Panc1 (cell line): ENCODE results near the gene SLC30A4. TPM values are rescaled to one million over a fixed set of nuclear protein-coding genes. Genes with fewer than 3 reads are reported as not detected.
A peak's percentile ranks its signal among the peaks of the same experiment; 100 is the strongest.

ENCODE experiments used
- ATAC-seq: fragments of 200-7000 bp; cut with Tn5 transposase; 2 replicates; pipeline ENCODE4 v1.9.1; 2020; ENCODE audit warnings: mild to moderate bottlenecking, moderate library complexity
- BruUV-seq: library from RNA; stranded (reverse); fragments of 400-500 nt; replicated peaks from 2 replicates; lab custom pipeline; 2021; lab: Mats Ljungman, UMichigan
- CTCF ChIA-PET: fragments of 300-600 bp; sonication (Branson Sonifier 250); formaldehyde crosslinking; loops from one replicate; lab custom pipeline; 2022; ENCODE audit warnings: antibody characterized with exemption; lab: Charles Lee
- POLR2A ChIA-PET: fragments of 300-600 bp; sonication (Branson Sonifier 250); formaldehyde crosslinking; loops from one replicate; lab custom pipeline; 2022; ENCODE audit warnings: antibody characterized with exemption; lab: Charles Lee
- DNase-seq: peaks from one replicate; pipeline ENCODE4 v3.0.0-alpha.2; 2010; ENCODE audit warnings: low read depth, low spot score
- H3K27ac ChIP-seq: 2 replicates; pipeline ENCODE4 v1.5.1; 2011; ENCODE audit warnings: mild to moderate bottlenecking, low read length, inconsistent platforms
- H3K27me3 ChIP-seq: fragments of 200-500 bp; sonication (Bioruptor generic); 2 replicates; pipeline ENCODE4 v1.6.0; 2014; ENCODE audit warnings: low read length, inconsistent platforms; ENCODE audit not compliant: control insufficient read depth, insufficient read depth
- H3K36me3 ChIP-seq: fragments of 200-500 bp; sonication (Bioruptor generic); 2 replicates; pipeline ENCODE4 v1.5.1; 2014; ENCODE audit warnings: inconsistent platforms, mild to moderate bottlenecking, low read length, moderate library complexity; ENCODE audit not compliant: control insufficient read depth, insufficient read depth
- H3K4me1 ChIP-seq: 2 replicates; pipeline ENCODE4 v1.5.1; 2011; ENCODE audit warnings: inconsistent platforms, mild to moderate bottlenecking, low read length, moderate library complexity; ENCODE audit not compliant: control insufficient read depth, insufficient read depth
- H3K4me3 ChIP-seq, 2 experiments: 2 replicates each; pipeline ENCODE4 v1.5.1; 2011 to 2012; ENCODE audit warnings: low read depth in 2 of 2, low read length in 2 of 2, mild to moderate bottlenecking in 2 of 2, inconsistent platforms in 1 of 2, moderate library complexity in 1 of 2
- H3K9me3 ChIP-seq: fragments of 200-500 bp; sonication (Bioruptor generic); 2 replicates; pipeline ENCODE4 v1.5.1; 2014; ENCODE audit warnings: low read depth, mild to moderate bottlenecking, inconsistent platforms, low read length, moderate library complexity; ENCODE audit not compliant: control insufficient read depth, insufficient read depth
- TCF7L2 ChIP-seq: IDR thresholded peaks from 2 replicates; pipeline ENCODE4 v1.6.1; 2011; ENCODE audit warnings: mild to moderate bottlenecking, low read depth, low read length, inconsistent platforms
- in situ Hi-C: cut with HindIII; loops from 2 replicates; pipeline ENCODE4 v1.10.0; 2016; ENCODE audit warnings: low sequenced_read_pairs, low pct_unique_long_range_greater_than_20kb
- intact Hi-C: fragments of 100-400 bp; cut with micrococcal nuclease; formaldehyde crosslinking; loops from one replicate; pipeline ENCODE4 v1.10.0; 2022; ENCODE audit not compliant: unreplicated experiment
- total RNA-seq: library from RNA; stranded (reverse); gene quantifications from one replicate; pipeline ENCODE4 v1.2.1, GENCODE V29; 2021; ENCODE audit not compliant: unreplicated experiment
- TF ChIP-seq, protein P1 (sequence below): fragments of 450-650 bp; IDR thresholded peaks from 2 replicates; pipeline ENCODE4 v1.5.1; 2017; ENCODE audit warnings: mild to moderate bottlenecking
- TF ChIP-seq, protein P2 (sequence below), 2 experiments: IDR thresholded peaks; 2 replicates each; pipeline ENCODE4 v1.6.1; 2011 to 2012; ENCODE audit warnings: low read depth in 2 of 2, control low read depth in 1 of 2, low read length in 1 of 2, mild to moderate bottlenecking in 1 of 2, moderate library complexity in 1 of 2; ENCODE audit not compliant: insufficient read depth in 1 of 2

Gene SLC30A4
- total RNA-seq, 1 experiment from 2014 or later: 9.3 TPM

DNA sequence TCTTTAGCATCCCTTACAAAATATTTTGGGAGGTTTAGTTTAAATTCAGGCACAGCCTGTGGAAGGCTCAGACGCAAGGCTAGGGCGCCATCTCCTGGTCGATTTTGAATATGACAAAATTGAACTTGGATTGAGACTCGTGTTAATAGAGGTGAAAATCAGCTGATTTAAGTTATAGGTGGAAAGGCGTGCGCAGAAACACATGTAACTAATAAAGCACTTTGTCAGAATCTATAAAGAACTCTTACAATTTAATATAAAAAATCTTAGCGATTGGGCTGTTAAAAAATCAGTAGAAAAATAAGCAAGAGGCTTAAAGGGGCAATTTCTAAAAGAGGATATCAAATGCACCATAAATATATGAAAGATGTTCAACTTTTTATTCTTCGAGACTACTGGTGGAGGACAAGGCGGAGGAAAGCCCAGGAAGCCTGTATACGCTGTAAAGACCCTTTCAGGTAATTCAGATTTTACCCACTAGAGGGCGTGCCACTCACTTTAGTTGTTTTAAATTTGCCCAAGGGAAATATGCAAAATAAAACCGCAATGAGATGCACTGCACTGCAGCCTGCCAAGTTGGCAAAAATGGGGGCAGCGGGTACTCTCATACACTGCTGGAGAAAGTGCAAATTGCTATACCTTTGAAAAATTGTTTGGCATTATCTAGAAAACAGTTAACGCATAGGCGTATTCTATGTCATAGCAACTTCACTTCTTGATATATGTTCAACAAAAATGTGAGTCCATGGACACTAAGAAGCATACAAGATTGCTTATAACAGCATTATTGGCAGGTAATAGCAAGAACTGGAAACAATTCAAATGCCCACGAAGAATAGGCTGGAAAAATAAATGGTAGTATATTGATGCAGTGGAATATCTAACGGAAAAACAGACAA lies 64.7 kb downstream of the SLC30A4 start:
- intact Hi-C loops (loop anchor here (1.0 to 5.0 kb wide), 3 partner anchors 28 to 156 kb away; no protein-coding TSS in a partner anchor), in situ Hi-C loops (no loop called here)
- ChIA-PET POLR2A (interaction anchor here (0.8 kb wide), 1 partner anchor 29 kb away, joined by 5 read pairs; no protein-coding TSS in a partner anchor), CTCF (interaction anchor here (0.5 to 2.6 kb wide), 10 partner anchors 19 to 258 kb away, joined by 3 to 43 read pairs (median 3); no protein-coding TSS in a partner anchor)
- Histone ChIP-seq H3K27ac (peak overlapping the region; percentile 89), H3K4me3 (peak overlapping the region; percentile 45 to 57), H3K27me3 (no peaks in the 10 kb centered on the region), H3K4me1 (peaks cover 44% of the 10 kb centered on the region), H3K9me3 (no peaks in the 10 kb centered on the region), H3K36me3 (no peaks in the 10 kb centered on the region)
- TF ChIP-seq, protein P1, sequence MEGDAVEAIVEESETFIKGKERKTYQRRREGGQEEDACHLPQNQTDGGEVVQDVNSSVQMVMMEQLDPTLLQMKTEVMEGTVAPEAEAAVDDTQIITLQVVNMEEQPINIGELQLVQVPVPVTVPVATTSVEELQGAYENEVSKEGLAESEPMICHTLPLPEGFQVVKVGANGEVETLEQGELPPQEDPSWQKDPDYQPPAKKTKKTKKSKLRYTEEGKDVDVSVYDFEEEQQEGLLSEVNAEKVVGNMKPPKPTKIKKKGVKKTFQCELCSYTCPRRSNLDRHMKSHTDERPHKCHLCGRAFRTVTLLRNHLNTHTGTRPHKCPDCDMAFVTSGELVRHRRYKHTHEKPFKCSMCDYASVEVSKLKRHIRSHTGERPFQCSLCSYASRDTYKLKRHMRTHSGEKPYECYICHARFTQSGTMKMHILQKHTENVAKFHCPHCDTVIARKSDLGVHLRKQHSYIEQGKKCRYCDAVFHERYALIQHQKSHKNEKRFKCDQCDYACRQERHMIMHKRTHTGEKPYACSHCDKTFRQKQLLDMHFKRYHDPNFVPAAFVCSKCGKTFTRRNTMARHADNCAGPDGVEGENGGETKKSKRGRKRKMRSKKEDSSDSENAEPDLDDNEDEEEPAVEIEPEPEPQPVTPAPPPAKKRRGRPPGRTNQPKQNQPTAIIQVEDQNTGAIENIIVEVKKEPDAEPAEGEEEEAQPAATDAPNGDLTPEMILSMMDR: peak; percentile 82
- TF ChIP-seq TCF7L2: no peak
- ATAC-seq (peak; percentile 60), DNase-seq (peak; percentile 87)
- no TSS peak for BruUV-seq

GRCh38 chr15:45457220-45457619 lies 65.3 kb downstream of the SLC30A4 start:
- Histone ChIP-seq H3K36me3 (no peaks in the 10 kb centered on the region), H3K9me3 (no peaks in the 10 kb centered on the region), H3K4me3 (peak overlapping the region in 1 of 2 experiments; percentile 23; a peak in 1 of 4 replicates), H3K4me1 (peaks cover 44% of the 10 kb centered on the region), H3K27ac (peak overlapping the region; percentile 89), H3K27me3 (no peaks in the 10 kb centered on the region)
- in situ Hi-C loops: no loop called here
- intact Hi-C loops: loop anchor here (1.0 to 5.0 kb wide), 2 partner anchors 27 to 35 kb away; no protein-coding TSS in a partner anchor
- ChIA-PET POLR2A (interaction anchor here (0.8 kb wide), 1 partner anchor 28 kb away, joined by 5 read pairs; no protein-coding TSS in a partner anchor), CTCF (interaction anchor here (0.6 to 2.6 kb wide), 2 partner anchors 20 to 27 kb away, joined by 13 to 43 read pairs; no protein-coding TSS in a partner anchor)
- TF ChIP-seq, protein P2, sequence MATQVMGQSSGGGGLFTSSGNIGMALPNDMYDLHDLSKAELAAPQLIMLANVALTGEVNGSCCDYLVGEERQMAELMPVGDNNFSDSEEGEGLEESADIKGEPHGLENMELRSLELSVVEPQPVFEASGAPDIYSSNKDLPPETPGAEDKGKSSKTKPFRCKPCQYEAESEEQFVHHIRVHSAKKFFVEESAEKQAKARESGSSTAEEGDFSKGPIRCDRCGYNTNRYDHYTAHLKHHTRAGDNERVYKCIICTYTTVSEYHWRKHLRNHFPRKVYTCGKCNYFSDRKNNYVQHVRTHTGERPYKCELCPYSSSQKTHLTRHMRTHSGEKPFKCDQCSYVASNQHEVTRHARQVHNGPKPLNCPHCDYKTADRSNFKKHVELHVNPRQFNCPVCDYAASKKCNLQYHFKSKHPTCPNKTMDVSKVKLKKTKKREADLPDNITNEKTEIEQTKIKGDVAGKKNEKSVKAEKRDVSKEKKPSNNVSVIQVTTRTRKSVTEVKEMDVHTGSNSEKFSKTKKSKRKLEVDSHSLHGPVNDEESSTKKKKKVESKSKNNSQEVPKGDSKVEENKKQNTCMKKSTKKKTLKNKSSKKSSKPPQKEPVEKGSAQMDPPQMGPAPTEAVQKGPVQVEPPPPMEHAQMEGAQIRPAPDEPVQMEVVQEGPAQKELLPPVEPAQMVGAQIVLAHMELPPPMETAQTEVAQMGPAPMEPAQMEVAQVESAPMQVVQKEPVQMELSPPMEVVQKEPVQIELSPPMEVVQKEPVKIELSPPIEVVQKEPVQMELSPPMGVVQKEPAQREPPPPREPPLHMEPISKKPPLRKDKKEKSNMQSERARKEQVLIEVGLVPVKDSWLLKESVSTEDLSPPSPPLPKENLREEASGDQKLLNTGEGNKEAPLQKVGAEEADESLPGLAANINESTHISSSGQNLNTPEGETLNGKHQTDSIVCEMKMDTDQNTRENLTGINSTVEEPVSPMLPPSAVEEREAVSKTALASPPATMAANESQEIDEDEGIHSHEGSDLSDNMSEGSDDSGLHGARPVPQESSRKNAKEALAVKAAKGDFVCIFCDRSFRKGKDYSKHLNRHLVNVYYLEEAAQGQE (IDR thresholded peaks at IDR 0.05; ENCODE audit: insufficient read depth in 1 of 2, low read depth in 2 of 2, low read length in 1 of 2): no peak
- TF ChIP-seq TCF7L2: 0 out of 2 replicates have a peak, but pooled peaks have one; percentile 4
- DNase-seq (no peak), ATAC-seq (peak; percentile 27)
- no TSS peak for BruUV-seq
